ENCODE measurements around the gene TRAF3.
"Not testable (repeated sequence)": the region's sequence is repeated elsewhere in the genome, so short reads cannot be mapped to it uniquely, and the experiment has no call there.

The TRAF3 gene

DNA sequence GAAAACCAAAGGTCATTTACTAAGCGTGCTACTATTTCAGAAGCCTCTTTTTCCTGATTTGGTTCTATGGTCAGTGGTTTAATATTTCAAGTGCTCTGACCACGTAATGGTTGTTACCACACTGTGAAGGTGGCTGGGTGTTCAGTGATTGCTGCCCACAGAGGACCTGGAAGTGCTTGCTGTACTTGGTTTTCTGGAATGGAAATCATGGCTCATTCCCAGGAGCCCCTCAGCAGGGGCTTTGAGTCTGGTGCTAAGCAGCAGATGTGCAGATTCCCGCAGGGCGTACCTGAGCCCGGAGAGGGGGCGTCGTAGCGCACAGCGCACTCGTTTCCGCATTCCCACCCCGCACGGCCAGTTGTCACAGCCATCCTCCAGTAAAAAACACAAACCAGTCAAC is 50.5 kb downstream of the TRAF3 start:
- FAIRE-seq, result no peak

GRCh38 chr14:102828151-102828550 is 50.9 kb downstream of the TRAF3 start:
- no peak for FAIRE-seq

More for the DNA sequence above, 50.5 kb downstream of the TRAF3 start:
- no peak for DNase-seq (ENCODE audit: low spot score)

GRCh38 chr14:102829016-102829548 is 51.8 kb downstream of the TRAF3 start:
- DNase-seq (ENCODE audit: low spot score) (no peak), FAIRE-seq (no peak)

More at GRCh38 chr14:102828151-102828550, 50.9 kb downstream of the TRAF3 start:
- no peak for DNase-seq (ENCODE audit: low spot score)

GRCh38 chr14:102830474-102831045 is 53.3 kb downstream of the TRAF3 start:
- no peak for FAIRE-seq

DNA sequence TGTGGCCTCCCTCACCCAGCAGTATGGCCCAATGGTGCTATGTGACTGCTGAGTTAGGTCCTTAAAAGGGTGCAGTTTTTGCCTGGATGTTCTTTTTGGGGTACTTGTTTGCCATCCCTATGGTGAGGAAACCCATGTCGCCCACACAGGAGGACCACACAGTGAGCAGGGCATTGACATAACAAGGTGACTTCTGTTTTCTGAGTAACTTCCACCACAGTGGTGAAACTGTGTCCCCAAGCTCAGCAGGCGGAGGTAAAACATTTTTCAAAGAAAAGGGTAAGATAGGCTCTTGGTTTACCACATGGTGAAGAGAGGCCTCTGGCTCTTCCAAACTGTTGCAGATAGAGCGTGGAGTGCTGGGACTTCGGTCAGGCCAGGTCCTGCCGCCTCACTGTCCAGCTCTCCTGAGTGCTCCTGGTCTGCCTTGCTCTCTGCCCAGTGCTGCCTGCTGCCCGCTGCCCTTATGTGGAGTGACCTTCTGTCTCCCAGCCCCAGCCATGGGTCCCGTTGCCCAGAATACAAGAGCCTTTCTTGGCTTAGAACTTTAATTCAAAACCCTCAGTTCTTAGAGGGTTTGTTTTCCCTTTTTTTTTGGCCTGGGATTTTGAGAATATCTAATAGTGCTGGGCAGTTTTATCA is 54.0 kb downstream of the TRAF3 start:
- no peak for FAIRE-seq
- DNase-seq (ENCODE audit: low spot score), result no peak

More at GRCh38 chr14:102830474-102831045, 53.3 kb downstream of the TRAF3 start:
- DNase-seq (ENCODE audit: low spot score), result no peak

DNA sequence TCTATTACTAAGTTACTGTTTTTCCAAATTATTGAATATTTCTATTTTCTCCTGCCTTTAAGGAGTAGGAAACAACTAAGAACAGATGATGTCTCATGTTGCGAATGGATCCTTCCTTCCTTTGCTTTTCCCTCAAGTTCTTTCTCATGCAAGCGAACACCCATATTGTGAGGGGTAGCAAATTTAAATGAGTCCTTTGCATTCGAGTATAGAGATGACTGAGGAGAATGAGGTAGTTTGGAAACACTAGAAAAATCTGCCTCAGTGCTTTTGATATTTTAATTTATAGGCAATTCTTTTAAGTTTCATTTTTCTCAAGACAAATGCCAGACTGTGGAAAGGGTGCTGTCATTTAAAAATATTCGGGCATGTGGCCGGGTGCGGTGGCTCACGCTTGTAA is 56.1 kb downstream of the TRAF3 start:
- no peak for DNase-seq (ENCODE audit: low spot score)

DNA sequence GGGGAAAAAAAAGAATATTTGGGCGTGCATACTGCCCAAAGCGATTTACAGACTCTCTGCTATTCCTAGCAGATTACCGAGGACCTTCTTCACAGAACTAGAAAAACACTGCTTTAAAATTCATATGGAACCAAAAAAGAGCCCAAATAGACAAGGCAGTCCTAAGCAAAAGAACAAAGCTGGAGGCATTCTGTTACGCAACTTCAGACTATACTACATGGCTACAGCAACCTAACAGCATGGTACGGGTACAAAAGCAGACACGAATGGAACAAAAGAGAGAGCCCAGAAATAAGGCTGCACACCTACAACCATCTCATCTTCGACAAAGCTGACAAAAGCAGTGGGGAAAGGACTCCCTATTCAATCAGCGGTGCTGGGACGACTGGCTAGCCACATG is 56.7 kb downstream of the TRAF3 start:
- FAIRE-seq (no peak), DNase-seq (ENCODE audit: low spot score) (no peak)

More for the DNA sequence above, 56.1 kb downstream of the TRAF3 start:
- FAIRE-seq, result no peak

DNA sequence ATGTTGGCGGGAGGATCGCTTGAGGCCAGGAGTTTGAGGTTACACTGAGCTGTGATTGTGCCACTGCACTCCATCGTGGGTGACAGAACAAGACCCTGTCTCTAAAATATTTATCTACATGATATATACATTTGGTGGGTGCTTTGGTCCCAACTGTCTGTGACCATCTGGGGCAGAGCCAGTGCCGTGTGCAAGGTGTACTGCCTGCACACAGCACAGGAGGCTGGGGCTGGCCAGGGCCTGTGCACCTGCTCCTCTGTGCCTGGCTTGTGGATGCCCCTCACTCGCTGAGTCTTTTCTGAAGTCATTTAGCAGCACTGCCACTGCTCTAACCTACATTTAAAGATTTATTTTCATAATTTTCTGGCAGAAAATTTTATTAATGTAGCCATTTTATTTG is 58.7 kb downstream of the TRAF3 start:
- FAIRE-seq, result no peak

DNA sequence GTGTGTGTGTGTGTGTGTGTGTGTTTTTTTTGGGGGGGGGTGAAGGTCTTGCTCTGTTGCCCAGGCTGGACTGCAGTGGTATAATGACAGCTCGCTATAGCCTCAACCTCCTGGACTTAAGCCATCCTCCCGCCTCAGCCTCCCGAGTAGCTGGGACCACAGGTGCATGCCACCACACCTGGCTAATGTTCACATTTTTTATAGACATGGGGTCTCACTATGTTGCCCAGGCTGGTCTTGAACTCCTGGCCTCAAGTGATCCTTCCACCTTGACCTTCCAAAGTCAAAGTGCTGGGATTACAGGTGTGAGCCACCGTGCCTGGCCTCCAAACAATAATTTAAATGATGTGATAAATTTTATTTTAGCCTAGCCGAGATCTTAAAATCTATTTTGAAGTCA is 59.9 kb downstream of the TRAF3 start:
- DNase-seq (ENCODE audit: low spot score); FAIRE-seq: not testable (repeated sequence)

More for the DNA sequence above, 58.7 kb downstream of the TRAF3 start:
- no peak for DNase-seq (ENCODE audit: low spot score)

GRCh38 chr14:102838501-102838900 is 61.3 kb downstream of the TRAF3 start:
- no peak for DNase-seq (ENCODE audit: low spot score)
- no peak for FAIRE-seq

GRCh38 chr14:102840115-102840514 is 62.9 kb downstream of the TRAF3 start:
- no peak for DNase-seq (ENCODE audit: low spot score)
- FAIRE-seq, result no peak

DNA sequence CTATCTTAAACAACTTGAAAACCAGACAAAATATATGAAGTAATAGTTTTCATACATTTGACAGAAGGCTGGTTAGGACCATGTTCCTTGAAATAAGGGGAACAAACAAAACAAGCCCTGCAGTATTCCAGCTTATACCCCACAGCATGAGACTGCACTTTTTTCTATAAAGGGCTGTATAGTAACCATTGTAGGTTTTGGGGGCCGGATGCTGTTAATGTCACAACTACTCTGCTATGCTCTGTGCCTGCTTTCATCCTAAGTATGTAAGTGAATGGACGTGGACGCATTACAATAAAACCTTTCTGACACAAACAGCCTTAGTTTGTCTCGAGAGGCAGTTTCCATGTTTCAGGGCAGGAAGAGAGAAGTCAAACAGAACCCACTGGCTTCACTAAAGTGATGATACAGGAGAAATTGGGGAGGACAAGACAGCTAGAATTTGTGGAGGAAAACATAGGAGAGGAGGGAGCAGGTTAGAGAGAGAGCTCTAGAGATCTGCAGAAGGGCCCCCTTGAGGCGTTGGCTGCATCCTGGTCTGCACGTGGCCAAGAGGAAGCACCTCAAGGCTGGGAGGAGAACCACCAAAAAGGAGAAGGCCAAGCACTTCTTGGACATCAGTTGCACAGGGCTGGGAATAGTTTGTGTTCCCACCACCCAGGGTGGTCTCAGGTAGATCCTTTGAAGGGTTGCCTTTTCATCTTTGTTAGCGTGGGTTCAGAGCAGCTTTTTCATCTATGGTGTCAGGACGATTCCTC is 63.7 kb downstream of the TRAF3 start:
- no peak for FAIRE-seq
- no peak for DNase-seq (ENCODE audit: low spot score)

- FAIRE-seq, result no peak
- DNase-seq (ENCODE audit: low spot score), result no peak
Measured at GRCh38 chr14:102848830-102849525, 71.7 kb downstream of the TRAF3 start.

- no peak for DNase-seq (ENCODE audit: low spot score)
- no peak for FAIRE-seq
Measured at GRCh38 chr14:102849526-102850379, 72.5 kb downstream of the TRAF3 start.

GRCh38 chr14:102853648-102854047 is 76.4 kb downstream of the TRAF3 start:
- DNase-seq (ENCODE audit: low spot score), result no peak

GRCh38 chr14:102854091-102854703 is 76.9 kb downstream of the TRAF3 start:
- DNase-seq (ENCODE audit: low spot score) (no peak), FAIRE-seq (no peak)

More at GRCh38 chr14:102853648-102854047, 76.4 kb downstream of the TRAF3 start:
- FAIRE-seq, result no peak

- DNase-seq (ENCODE audit: low spot score) (no peak), FAIRE-seq (no peak)
Measured at GRCh38 chr14:102856179-102856578, 78.9 kb downstream of the TRAF3 start.

- DNase-seq (ENCODE audit: low spot score) (no peak), FAIRE-seq (no peak)
Measured at GRCh38 chr14:102857444-102857843, 80.2 kb downstream of the TRAF3 start.

DNA sequence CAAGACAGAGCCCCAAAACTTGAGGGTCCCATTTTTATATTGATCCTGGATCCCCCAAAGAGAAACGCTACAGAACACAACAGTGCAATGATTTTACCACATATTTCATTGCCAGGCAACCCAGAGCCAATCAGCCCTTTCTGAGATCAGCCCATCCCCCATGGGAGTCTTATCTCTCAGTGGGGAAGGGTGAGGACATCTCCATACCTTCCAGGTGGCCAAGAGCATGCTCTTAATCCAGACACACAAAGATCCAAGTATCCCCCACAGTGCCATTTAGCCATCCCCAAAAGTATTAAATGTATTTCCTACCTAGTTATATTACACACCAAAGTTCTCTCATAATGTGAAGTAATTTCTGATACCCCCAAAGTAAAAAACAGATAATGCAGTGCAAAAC is 82.7 kb downstream of the TRAF3 start:
- FAIRE-seq (no peak), DNase-seq (ENCODE audit: low spot score) (no peak)

DNA sequence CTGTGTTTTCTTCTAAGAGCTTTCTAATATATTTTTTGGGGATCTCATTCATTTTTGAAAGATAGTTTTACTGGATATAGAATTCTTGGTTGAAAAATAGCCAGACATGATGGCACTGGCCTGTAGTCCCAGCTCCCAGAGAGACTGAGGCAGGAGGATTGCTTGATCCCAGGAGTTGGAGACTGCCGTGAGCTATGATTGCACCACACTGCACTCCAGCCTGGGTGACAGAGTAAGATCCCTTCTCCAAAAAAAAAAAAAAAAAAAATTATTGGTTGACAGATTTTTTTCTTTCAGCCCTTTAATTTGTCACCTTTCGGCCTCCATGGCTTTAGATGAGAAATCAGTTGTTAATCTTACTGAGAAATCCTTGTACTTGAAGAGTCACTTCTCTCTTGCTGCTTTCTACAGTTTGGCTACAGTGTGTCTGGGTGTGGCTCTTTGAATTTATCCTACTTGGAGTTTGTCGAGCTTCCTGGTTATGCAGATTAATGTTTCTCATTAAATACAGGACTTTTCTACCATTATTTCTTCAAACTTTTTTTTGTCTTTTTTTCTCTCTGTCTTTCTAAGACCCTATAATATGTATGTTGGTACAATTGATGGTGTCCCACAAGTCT is 85.0 kb downstream of the TRAF3 start:
- DNase-seq (ENCODE audit: low spot score), result no peak
- no peak for FAIRE-seq
